Fibroblast of lung (primary cell): ENCODE results near the gene SLC47A1.

Experiments
- CTCF ChIP-seq, 2 donors: IDR thresholded peaks in 1 of 2; conservative IDR thresholded peaks in 1 of 2; 1 replicate in 1 of 2; 2 replicates in 1 of 2; pipeline ENCODE4 v1.5.1; 2011 to 2012; ENCODE audit warnings: low read length in 2 of 2, control low read depth in 1 of 2, inconsistent platforms in 1 of 2, low read depth in 1 of 2, mild to moderate bottlenecking in 1 of 2
- EZH2 ChIP-seq: IDR thresholded peaks from 2 replicates; pipeline ENCODE4 v1.5.1; 2012; ENCODE audit warnings: low read length, control low read depth, mild to moderate bottlenecking; ENCODE audit errors: missing control alignments

- TF ChIP-seq CTCF (conservative IDR thresholded peaks at IDR 0.05 in 1 of 2, IDR thresholded peaks at IDR 0.05 in 1 of 2; ENCODE audit: low read depth in 1 of 2, low read length in 2 of 2) = no peak
- TF ChIP-seq EZH2 = no peak
These were observed 16.0 kb upstream of the SLC47A1 start for GRCh38 chr17:19517699-19518098.
